ENCODE measurements around the gene FRMPD2.

DNA sequence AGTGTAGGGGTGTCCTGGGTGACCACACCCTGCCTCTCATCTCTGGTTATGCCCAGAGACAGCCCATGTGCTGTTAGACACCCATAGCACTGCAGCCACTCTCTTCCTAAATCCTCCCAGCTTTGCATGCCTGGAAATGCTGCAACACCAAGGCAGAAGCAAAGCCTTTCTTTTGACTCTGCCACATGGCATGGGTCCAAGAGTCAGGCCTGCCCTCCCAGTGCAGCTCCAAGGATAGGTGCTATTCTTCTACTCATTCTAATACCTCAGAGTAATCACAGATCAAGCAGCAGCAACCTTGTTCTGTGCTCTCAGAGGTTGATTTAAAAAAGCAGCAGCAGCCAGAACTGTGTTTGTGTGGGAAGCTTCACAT lies 23.4 kb downstream of the FRMPD2 start:
- no peak for TF ChIP-seq CREB1 (CRISPR knock-in tag; IDR thresholded peaks at IDR 0.05)
- TF ChIP-seq, protein P1, sequence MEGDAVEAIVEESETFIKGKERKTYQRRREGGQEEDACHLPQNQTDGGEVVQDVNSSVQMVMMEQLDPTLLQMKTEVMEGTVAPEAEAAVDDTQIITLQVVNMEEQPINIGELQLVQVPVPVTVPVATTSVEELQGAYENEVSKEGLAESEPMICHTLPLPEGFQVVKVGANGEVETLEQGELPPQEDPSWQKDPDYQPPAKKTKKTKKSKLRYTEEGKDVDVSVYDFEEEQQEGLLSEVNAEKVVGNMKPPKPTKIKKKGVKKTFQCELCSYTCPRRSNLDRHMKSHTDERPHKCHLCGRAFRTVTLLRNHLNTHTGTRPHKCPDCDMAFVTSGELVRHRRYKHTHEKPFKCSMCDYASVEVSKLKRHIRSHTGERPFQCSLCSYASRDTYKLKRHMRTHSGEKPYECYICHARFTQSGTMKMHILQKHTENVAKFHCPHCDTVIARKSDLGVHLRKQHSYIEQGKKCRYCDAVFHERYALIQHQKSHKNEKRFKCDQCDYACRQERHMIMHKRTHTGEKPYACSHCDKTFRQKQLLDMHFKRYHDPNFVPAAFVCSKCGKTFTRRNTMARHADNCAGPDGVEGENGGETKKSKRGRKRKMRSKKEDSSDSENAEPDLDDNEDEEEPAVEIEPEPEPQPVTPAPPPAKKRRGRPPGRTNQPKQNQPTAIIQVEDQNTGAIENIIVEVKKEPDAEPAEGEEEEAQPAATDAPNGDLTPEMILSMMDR (IDR thresholded peaks at IDR 0.05) = no peak
- TF ChIP-seq, protein P2, sequence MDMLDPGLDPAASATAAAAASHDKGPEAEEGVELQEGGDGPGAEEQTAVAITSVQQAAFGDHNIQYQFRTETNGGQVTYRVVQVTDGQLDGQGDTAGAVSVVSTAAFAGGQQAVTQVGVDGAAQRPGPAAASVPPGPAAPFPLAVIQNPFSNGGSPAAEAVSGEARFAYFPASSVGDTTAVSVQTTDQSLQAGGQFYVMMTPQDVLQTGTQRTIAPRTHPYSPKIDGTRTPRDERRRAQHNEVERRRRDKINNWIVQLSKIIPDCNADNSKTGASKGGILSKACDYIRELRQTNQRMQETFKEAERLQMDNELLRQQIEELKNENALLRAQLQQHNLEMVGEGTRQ (CRISPR knock-in tag; IDR thresholded peaks at IDR 0.05) = no peak
- TF ChIP-seq SP1 (CRISPR knock-in tag; conservative IDR thresholded peaks at IDR 0.05) = no peak
- TF ChIP-seq HMGXB4 (CRISPR knock-in tag; IDR thresholded peaks at IDR 0.05) = no peak
- no peak for TF ChIP-seq MAX (CRISPR knock-in tag; IDR thresholded peaks at IDR 0.05)
- TF ChIP-seq GABPB1 (CRISPR knock-in tag; IDR thresholded peaks at IDR 0.05) = no peak
- TF ChIP-seq, protein P3, sequence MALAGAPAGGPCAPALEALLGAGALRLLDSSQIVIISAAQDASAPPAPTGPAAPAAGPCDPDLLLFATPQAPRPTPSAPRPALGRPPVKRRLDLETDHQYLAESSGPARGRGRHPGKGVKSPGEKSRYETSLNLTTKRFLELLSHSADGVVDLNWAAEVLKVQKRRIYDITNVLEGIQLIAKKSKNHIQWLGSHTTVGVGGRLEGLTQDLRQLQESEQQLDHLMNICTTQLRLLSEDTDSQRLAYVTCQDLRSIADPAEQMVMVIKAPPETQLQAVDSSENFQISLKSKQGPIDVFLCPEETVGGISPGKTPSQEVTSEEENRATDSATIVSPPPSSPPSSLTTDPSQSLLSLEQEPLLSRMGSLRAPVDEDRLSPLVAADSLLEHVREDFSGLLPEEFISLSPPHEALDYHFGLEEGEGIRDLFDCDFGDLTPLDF (CRISPR knock-in tag; IDR thresholded peaks at IDR 0.05) = no peak
- TF ChIP-seq E2F4 (CRISPR knock-in tag; IDR thresholded peaks at IDR 0.05; ENCODE audit: borderline replicate concordance, low read depth) = no peak
- no peak for TF ChIP-seq ATF6 (CRISPR knock-in tag; IDR thresholded peaks at IDR 0.05)
- no peak for TF ChIP-seq NFYB (CRISPR knock-in tag; conservative IDR thresholded peaks at IDR 0.05; ENCODE audit: low read depth)
- TF ChIP-seq, protein P4, sequence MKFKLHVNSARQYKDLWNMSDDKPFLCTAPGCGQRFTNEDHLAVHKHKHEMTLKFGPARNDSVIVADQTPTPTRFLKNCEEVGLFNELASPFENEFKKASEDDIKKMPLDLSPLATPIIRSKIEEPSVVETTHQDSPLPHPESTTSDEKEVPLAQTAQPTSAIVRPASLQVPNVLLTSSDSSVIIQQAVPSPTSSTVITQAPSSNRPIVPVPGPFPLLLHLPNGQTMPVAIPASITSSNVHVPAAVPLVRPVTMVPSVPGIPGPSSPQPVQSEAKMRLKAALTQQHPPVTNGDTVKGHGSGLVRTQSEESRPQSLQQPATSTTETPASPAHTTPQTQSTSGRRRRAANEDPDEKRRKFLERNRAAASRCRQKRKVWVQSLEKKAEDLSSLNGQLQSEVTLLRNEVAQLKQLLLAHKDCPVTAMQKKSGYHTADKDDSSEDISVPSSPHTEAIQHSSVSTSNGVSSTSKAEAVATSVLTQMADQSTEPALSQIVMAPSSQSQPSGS (CRISPR knock-in tag; IDR thresholded peaks at IDR 0.05; ENCODE audit: borderline replicate concordance, low read depth) = no peak

Data from WTC11 (cell line).